GM03348 (cell line): ENCODE results near the gene BBIP1.
A peak's percentile ranks its signal among the peaks of the same experiment; 100 is the strongest.

Experiments
- DNase-seq: peaks from one replicate; pipeline ENCODE4 v3.0.0; 2012; ENCODE audit warnings: low spot score

BBIP1 gene

DNA sequence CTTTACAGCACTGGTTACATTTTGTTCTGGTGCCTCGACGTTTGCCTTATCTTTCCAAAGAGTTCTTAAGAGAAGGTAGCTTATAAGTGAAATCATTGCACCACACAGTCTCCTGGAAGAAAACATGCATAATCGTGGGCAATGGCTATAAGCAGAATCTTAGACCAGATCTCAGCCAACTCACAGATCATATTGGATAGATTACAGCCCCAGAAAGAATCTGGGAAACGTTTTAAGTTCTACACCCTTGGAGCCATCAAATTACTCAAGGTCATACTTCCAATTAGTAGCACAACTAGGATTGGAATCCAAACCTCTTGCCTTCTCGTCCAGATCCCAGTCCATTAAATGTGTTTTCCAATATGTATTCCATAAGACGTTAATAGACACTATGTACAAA lies 56.0 kb downstream of the BBIP1 start:
- no peak for DNase-seq

DNA sequence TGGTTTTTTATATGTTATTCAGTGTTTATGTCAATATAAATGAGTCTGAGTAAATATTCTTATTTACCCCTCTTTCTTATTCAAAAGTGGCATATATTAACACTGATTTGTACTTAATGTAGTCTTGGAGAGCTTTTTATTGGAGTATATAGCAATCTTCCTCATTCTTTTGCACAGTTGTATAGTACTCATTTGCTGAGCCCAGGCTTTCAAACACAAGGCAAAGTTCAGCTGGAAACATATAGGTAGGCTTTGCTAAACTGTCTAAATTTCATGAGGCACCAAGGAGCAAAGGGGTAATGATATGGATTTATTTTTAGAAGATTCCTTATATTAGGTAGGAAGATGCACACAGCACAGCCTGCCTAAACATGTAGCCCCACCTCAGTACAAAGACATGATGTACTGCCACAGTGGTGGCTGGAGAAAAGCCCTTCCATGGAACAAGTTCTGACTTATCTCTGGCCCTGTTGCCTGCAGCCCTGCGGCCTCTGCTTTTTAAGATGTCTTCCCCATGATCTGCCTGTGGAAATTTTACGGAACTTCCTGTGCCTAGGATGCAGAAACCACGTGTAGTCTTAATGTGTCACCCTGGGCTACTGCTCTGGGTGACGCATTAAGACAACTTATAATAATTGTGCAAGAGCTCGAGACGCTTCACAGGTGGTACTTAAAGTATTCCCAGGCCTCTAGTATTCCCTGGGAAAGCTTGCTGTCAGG lies 56.9 kb downstream of the BBIP1 start:
- DNase-seq = no peak

DNA sequence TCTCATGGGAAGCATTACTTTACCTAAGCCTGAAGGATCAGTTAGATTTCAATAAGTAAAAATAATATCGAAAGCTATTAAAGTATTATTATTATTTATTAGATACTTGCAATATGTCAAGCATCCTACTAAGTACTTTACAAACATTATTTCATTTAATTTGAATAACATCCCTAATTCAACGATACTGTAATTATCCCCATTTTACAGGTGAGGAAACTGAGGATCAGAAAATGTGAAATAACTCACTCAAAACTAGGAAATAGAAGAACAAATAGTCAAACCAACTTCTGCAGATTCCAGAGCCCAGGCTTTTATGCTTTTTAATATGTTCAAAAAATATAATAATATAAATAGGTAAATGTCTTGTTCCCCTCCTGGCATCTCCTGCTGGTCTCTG lies 57.5 kb downstream of the BBIP1 start:
- DNase-seq = no peak

DNA sequence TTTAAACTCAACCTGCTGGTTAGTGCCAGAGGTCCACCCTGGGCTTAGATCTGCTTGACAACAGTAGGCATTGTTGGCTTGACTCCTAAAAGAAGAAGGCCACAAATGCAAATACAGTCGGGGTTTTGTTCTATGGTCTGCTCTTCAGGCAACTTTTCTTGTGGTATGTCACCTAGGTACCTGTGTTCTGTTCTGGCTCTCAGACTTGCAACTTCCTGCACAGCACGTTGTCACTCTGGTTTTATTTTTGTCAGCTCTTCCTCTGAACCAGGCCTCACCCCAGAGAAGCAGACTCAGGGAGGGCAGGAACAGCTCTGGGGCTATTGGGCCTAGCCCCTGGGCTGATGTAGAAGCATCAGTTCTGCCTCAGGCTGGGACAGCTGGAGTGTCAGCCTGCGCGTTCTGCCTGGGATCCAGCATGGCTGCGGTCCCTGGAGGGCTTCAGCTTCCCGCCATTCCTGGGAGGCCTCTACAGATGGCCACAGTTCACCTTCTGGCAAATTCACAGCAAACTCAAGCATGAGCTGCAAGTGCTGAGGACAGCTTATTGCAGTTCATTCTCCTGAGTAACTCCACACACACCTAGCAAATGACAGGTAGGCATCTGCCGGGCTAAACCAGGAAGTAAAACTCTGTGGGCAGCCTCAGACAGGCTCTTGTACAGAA lies 58.3 kb downstream of the BBIP1 start:
- DNase-seq = no peak

DNA sequence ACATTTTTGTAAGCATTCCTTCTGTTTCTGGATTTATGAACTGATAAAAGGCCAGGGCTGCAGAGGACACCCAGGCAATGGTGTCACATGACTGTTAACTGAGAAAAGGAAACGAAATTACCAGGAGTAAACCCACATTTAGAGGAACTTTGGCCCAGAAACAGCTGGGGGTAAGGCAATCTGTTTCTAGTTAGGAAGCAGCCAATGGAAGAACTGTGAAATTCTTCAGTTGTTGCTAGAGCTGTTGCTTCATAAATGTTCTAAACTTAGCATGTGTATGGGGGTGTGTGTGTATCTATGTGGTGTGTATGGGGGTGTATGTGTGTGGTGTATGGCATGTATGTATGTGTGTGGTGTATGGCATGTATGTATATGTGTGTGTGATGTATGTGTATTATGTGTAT lies 59.0 kb downstream of the BBIP1 start:
- peak; percentile 89 for DNase-seq

DNA sequence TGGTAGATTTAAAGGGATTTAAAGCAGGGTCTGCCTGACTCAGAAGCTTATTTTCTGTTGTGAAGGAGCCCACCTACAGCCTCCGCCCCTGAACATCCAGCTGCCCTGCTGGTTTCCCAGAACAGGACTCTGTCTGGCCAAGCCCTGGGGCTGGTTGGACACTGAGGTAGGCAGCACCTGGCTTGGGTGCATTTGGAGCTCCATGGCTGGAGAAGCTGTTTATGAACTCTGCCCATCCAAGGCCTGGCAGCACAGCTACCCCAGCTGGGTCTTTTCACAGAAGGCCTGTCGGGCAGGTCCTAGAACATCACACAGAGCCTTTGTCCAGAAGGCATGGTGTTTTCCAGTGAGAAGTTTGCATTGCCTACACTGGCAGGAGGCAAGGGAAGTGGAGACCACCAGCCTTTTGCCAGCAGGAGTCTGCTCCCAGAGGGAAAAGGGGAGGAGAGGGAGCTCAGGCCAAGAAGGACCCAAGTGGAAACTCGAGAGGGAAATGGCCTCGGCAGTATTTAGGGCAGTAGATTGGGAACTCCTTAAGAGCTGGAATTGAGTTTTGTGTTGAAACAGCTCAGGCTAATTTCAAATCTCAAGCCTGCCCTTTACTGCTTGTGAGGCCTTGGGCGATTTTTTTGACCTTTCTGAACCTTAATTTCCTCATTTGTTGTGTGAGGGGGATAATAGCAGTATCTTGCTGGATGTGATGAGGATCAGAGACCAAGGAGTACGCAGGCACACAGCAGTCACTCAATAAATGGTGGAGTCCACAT lies 59.6 kb downstream of the BBIP1 start:
- DNase-seq = no peak

DNA sequence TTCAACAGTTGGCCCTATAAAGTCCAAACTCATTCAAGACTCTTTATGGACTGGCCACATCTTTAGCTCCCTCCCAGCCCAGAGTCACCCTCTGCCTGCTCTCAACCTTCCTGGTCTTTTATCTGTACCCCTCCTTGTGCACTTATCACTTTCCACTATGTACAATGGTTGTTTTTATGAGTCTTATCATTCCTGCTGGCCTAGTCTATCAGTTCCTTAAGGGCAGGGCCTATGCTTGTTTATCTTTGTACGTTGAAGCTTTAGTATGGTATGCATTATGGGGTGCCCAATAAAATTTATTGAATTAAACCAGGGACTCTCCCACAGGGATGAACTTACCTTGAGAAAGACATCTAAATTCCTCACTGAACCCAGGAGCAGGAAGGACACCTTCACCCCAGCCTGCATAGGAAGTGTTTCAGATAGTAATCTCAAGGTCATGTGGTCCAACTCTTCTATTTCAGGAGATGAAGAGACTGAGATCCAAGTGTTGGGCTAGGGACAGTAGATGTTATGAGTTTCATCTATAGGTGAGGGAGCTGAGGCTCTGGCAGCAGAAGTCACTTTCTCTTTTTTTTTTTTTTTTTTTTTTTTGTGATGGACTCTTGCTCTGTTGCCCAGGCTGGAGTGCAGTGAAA lies 60.6 kb downstream of the BBIP1 start:
- no peak for DNase-seq

DNA sequence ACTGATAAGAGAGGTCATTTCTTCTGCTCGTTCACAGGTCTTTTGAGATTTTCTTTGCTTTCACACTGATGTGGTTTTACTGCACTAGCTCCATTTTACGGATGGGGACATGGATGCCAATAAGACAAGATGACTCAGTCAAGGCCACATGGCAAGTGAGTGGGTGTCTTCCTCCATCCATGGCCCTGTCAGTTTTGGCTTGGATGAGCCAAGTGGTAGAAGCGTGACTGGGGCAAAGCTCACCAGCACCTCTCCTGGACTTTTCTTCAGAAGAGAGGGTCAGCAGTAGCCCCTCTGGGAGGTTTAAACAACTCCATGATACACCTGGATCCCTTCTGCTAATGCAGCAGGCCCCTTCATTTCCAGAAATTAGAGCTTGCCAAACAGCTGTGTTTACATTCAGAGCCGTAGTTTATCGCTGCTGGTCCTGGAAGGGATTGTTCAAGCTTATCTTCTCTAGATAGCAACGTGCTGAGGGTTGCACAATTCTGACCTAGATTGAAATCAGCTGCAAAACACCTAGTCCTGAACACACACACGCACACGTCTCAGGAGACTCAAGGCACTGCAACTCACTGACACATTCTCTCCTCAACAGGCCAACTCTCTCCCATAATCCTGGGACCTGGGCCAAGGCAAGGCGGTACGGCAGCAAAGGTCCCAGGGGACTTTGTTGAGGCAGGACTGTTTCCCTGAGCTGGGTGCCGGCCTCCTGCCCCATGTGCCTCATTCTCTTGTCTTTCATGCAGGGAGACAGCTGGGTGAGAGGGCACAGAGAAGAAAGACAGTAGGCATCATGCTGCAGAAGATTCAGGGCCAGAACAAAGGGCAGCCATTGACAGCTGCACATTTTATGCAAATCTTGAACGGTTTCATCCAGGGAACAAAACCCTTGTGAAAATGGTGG lies 61.5 kb downstream of the BBIP1 start:
- no peak for DNase-seq

DNA sequence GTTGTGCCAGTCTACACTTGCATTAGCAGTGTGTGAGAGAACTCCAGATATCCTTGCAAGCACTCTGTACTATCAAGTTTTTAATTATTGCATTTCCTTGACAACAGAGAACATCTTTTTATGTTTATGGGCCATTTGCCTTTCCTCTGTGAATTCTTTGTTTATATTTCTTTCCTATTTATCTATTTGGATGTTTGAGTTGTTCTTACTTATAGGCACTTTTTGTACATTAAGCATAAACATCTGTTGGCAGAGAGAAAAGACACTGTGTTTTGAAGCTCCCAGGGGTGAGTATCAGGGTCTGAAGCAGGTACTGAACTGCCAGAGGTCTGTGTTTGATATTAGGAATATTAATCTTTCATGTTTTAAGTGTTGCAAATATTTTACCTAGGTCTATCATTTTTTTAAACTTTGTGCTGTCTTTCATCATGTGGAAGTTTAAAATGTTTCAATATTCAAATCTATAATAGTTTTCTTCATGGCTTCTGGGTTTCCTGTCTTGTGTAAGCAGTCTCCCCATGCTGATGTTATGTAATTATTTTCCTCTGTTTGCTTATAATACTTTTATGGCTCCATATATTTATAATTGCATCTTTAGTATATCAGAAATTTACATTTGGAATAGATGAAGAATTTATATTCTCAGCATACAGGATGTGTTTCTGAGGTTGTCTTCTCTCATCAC lies 64.9 kb downstream of the BBIP1 start:
- no peak for DNase-seq

DNA sequence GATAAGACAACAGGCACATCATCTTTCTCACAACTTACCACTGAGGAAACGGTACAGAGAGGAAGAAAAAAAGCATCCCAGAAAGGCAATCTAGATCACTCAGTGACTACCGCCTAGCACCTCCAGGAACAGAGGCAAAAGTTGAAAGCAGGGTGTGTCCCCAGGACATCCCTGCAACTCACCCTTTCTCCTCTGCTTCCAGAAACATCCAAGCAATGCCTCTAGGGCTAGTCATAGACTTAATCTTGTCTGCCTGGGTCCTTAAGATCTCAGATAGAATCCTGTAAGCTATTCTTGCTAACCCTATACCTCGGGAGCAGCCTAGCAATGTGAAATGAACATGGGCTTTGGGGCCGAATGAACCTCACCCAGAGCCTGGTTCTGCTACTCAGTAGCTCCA lies 66.0 kb downstream of the BBIP1 start:
- DNase-seq = no peak

DNA sequence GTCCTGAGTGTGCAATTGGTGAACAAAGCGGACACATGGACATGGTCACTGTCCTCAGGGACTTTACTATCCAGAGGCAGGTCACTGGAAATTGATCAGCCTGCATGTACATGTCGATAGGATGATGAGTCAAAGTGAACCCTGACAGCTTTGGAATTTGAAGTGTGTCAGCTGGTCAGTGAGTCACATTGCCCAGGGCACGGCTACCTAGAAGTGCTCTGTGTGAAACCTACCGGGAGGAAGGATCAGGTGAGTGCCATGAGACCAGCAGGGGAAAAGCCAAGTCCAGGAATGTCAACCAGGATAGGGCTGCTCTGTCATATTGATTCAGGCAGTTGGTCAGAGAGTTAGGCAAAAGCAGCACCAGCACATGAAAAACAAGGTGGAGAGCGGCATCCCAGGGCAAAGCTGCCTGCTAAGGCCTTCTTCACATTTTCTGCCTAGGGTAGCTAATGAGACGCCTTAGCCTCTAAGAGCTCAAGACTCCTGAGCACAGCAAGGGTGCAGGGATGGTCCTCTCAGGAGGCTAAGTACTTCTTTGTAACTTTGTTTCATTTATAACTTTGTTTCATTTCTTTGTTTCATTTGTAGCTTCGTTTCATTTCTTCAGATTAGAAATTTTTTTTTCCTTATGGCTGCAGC lies 66.6 kb downstream of the BBIP1 start:
- DNase-seq = no peak

DNA sequence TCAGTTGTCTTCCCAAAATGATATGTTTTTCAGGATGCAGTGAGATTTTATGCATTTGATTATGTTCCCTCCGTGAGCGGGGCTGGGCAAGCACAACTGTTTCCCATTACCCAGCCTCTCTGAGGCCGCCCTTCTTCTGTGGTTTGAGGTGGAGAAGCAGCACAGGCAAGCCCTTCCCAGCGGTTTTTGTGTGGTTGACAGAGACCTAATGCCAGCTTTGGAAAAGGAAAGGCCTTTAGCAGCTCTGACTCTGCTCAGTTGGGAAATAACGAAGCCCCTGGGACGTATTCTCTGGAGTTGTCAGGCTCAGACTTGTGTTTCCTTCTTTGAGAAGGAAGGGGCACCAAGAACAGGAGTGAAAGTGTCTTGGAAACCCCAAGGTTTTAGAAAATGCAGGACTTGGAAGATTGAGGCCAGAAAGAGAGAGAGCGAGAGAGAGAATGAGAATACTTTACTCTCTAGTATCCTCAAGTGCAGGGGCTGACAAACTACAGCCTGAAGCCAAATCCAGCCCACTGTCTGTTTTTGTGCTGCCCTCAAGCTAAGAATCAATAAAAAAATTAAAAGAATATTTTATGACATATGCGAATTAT lies 67.9 kb downstream of the BBIP1 start:
- DNase-seq = peak; percentile 73

DNA sequence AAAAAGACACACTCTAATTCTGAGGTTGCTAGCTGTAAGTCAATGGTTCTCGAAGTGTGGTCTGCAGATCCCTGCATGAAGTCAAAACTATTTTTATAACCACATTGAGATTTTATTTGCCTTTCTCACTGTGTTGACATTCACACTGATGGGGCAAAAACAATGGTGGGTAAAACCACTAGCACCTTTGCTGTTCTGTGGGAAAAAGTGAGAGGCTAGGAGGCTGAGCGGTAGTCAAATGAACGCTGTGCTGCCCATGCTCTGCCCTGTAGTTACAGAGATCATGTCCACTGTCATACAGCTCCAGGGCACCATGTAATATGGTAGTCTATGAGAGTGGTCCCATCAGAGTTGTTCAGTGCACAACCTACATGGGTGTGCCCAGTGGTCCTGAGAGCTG lies 68.9 kb downstream of the BBIP1 start:
- no peak for DNase-seq
